Glomerular visceral epithelial cell (primary cell): ENCODE results near the gene CHD6.
A peak's percentile ranks its signal among the peaks of the same experiment; 100 is the strongest.

Source experiments
- DNase-seq: peaks from one replicate; pipeline ENCODE4 v3.0.0-alpha.2; 2016; ENCODE audit errors: extremely low spot score

CHD6 gene

GRCh38 chr20:41617902-41618806 is at the start of gene CHD6:
Gene CHD6 (minus strand): TSS chr20:41618377. CDS start chr20:41551337, 67,040 bp downstream.
- peak; percentile 100 for DNase-seq

DNA sequence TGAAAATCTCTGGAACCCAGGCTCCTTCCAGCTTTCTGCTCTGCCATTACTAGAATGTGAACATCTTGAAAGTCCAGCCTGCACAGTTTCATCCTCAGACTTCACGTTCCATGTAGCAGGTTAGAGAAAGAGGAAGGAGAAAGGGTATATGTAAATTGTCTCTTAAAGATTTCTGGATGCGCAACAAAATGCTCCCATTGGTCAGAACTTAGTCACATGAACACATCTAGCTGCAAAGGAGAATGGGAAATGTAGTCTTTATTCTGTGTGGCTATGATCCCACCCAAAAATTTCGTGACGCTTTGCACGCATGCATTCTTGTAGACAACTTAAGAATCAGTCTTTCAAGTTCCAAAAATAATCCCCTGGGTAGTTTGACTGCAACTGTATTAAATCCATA is 46.4 kb upstream of the CHD6 start:
- DNase-seq, result no peak

DNA sequence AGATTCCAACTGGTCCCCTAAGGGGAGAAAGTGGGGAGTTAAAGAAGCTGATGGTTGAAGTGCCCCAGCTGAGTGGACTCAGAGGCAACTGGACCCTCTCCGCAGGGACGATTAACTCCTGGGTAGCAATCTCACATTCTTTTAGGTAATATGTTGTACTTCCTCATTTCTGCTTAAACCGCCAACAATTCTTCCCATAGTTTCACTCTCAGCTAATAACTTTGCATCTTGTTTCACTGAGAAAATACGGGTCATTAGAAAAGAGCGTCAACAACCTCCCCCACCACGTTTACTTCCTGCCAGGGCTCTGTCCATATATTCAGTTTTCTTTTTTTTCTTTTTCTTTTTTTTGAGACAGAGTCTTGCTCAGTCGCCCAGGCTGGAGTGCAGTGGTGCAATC is 39.5 kb upstream of the CHD6 start:
- DNase-seq, result no peak

- no peak for DNase-seq
Observed at GRCh38 chr20:41655962-41656618, 37.9 kb upstream of the CHD6 start.

- no peak for DNase-seq
Observed at GRCh38 chr20:41654884-41655283, 36.7 kb upstream of the CHD6 start.

DNA sequence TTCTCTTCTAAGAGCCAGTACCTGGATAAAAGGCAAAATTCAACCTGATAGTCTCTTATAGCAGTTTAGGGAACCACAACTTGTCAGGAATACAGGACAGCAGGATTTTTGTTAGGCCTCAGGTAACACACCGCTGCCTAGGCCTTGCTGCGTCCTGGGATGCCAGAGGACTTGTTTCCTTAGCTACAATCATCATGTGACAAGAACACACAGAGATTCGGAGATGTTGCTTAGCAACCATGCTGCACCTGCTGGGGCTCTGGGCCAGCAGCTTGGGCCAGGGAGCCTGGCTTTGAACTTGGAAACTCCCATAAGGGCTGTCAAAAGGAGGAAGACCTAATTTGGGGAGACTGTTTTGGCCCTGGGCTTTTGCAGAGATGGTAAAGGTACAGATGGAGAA is 36.1 kb upstream of the CHD6 start:
- DNase-seq, result no peak

DNA sequence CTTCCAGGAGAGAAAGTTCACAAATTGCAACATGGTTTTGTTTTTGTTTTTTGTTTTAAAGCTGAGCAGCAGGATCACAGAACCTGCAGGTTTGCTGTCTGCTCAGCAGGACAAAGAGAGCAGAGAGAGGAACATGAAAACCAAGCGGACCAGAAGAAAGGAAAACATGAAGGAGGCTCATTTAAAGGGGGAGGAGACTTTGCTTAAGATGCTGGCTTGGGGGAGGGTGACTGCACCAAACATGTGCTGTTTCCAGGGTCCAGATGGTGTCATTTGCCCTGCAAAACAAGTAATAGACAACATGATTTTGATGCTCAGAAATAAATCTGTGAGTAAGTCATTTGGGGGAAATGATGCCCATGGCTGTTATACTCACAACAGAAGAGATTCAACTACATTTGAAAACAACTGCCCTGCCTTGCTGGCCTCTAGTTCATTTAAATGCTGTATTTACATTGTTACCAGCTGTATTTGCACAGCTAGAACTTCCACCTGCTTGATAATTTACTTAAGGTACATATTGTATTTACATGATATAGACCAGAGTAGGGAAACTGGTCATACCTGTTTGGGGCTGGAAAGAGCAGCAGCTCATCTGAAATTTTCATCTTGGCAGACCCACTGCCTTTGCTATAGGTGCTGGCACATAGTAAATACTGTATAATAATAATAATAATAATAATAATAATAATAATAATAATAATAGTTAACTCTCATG is 32.2 kb upstream of the CHD6 start:
- no peak for DNase-seq

DNA sequence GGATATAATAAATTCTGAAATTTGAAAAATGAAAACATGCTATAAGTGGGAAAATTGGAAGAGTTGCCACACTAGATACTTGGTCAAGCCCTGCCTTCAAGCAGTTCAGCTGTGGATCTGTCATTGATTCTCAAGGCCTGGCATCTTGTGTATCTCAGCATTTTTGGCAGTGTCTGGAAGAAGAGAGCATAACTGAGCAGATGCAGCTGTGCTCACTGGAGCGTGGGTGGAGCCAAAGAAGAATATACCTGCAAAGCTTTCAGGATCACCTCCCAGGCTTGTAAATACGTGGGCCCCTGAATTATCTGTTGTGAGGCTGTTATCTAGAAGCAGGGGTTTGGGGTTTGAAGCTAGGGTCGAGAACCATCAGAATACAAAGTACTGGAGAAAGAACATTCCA is 31.3 kb upstream of the CHD6 start:
- DNase-seq, result no peak

- DNase-seq, result no peak
Observed at GRCh38 chr20:41645372-41645771, 27.2 kb upstream of the CHD6 start.

GRCh38 chr20:41643504-41643938 is 25.3 kb upstream of the CHD6 start:
- DNase-seq, result peak; percentile 63

- no peak for DNase-seq
Observed at GRCh38 chr20:41639630-41640029, 21.5 kb upstream of the CHD6 start.

- DNase-seq, result no peak
Observed at GRCh38 chr20:41638456-41638855, 20.3 kb upstream of the CHD6 start.

DNA sequence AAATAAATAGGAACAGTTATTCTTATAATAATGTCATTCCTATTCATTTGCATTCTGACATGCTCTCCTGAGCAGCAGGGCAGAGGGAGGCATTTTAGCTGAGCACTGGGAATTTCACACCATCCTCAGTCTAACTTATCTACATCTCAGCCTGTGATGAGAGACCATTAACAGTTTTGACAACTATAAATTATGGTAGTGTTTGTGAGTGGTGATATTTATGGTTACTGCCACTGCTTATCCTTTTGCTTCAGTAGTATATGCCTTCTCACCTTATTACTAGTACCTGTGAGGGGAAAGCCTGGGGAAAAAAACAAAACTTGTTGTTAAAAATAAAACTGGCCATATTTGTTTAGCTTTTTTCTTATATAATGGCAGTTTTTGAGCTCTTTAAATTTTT is 17.0 kb upstream of the CHD6 start:
- DNase-seq, result no peak

DNA sequence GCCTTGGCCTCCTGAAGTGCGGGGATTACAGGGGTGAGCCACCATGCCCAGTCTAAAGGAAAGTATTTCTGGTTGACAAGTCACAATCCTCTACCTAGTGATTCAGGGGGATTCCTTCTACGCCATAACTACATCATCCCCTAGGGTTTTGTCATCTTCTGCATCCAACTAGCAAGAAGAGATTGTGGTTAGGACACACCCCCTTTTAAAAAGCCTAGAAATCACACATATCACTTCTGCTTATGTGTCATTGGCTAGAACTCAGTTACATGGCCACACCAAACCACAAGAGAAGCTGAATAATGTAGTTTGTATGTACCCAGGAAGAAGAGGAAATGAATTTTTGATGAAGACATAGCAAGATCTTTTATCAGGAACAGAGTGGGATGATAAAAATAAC is 14.7 kb upstream of the CHD6 start:
- DNase-seq, result peak; percentile 39

DNA sequence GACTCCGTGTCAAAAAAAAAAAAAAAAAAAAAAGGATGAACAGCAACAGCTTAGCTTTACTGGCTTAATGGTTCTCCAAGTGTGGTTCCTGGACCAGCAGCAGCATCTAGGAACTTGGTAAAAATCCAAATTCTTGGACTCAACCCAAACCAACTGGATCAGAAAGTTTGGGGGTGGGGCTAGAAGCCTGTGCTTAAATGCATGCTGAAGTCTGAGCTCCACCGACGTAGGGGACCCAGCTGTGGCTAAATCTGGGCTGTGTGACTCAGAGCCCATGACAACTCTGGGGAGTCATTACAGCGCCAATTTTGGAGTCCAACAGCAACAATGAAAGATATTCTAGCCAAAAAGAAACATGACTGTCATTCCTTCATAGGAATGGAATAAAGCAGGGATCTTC is 13.6 kb upstream of the CHD6 start:
- DNase-seq, result peak; percentile 83

GRCh38 chr20:41630846-41631245 is 12.7 kb upstream of the CHD6 start:
- no peak for DNase-seq

DNA sequence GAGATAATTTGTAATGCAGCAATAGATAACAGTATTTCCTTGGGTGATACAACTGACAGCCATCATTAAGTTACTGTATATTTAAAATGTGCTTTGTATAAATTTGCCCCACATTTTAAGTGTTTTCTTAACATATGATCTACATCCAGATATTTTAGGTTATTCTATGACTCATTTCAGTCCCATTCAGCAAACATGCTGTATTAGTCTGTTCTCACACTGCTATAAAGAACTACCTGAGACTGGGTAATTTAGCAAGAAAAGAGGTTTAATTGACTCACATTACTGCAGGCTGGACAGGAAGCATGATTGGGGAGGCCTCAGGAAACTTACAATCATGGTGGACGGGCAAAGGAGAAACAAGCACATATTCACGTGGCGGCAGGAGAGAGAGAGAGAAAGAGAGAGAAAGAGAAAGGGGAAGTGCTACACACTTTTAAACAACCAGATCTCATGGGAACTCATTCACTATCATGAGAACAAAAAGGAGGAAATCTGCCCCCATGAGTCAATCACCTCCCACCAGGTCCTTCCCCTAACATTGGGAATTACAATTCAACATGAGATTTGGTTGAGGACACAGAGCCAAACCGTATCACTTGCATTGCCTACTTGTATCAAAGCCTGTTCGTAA is 9.6 kb upstream of the CHD6 start:
- no peak for DNase-seq

- DNase-seq, result no peak
Observed at GRCh38 chr20:41627001-41627495, 8.9 kb upstream of the CHD6 start.

- no peak for DNase-seq
Observed at GRCh38 chr20:41623625-41624375, 5.6 kb upstream of the CHD6 start.

DNA sequence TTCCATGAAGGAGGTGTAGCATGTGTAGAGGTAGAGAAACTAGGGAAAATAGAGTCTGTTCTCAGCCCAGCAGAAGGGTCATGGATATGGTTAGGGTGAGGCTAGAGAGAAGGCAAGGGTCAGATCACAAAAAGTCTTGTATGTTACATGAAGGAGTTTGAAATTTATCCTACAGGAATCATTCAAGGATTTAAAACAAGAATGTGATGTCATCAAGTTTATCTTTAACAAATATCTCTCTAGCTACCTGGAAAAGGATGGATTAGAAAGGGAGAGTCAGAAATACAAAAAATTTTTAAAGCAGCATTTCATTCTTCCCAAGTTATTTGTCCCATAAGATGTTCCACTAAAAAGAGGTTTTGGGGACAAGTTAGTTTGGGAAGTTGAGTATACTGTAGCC is 4.4 kb upstream of the CHD6 start:
- DNase-seq, result no peak

GRCh38 chr20:41621971-41622370 is 3.8 kb upstream of the CHD6 start:
- no peak for DNase-seq
